ENCODE data around the gene ROR2. TPM values are rescaled to one million over a fixed set of nuclear protein-coding genes. Genes with fewer than 3 reads are reported as not detected.

The ROR2 gene
- polyA plus RNA-seq, 1 experiment, result 9.7 TPM

- no peak overlapping the region for H3K27ac ChIP-seq (ENCODE audit: low read depth, low read length)
- TF ChIP-seq CTCF (IDR thresholded peaks at IDR 0.05; ENCODE audit: low read depth, low read length), result no peak
- POLR2A ChIA-PET, result no interaction called here
- CTCF ChIA-PET, result interaction anchor here (1.0 kb wide), 1 partner anchor 18 kb away, joined by 3 read pairs; no protein-coding TSS in a partner anchor
- H3K4me3 ChIP-seq (ENCODE audit: low read depth, low read length), result no peak overlapping the region
- no peaks in the 10 kb centered on the region for H3K9me3 ChIP-seq (ENCODE audit: control insufficient read depth, insufficient read depth, low read length)
- no peak for DNase-seq (ENCODE audit: low read depth, low spot score)
- H3K27me3 ChIP-seq (ENCODE audit: control insufficient read depth, insufficient read depth, low read length), result peaks cover 11% of the 10 kb centered on the region
These were observed 22.7 kb upstream of the ROR2 start for GRCh38 chr9:91972711-91973110.

- Histone ChIP-seq H3K27ac (ENCODE audit: low read depth, low read length) (no peak overlapping the region), H3K27me3 (ENCODE audit: control insufficient read depth, insufficient read depth, low read length) (peaks cover 11% of the 10 kb centered on the region), H3K4me3 (ENCODE audit: low read depth, low read length) (no peak overlapping the region), H3K9me3 (ENCODE audit: control insufficient read depth, insufficient read depth, low read length) (no peaks in the 10 kb centered on the region)
- CTCF ChIA-PET, result interaction anchor here (1.0 to 2.8 kb wide), 2 partner anchors 18 kb away, joined by 3 to 17 read pairs; no protein-coding TSS in a partner anchor
- POLR2A ChIA-PET, result no interaction called here
- DNase-seq (ENCODE audit: low read depth, low spot score), result no peak
- TF ChIP-seq CTCF (IDR thresholded peaks at IDR 0.05; ENCODE audit: low read depth, low read length), result no peak
These were observed 22.1 kb upstream of the ROR2 start for GRCh38 chr9:91972076-91972626.

GRCh38 chr9:91967259-91967658, 17.2 kb upstream of the ROR2 start:
- Histone ChIP-seq H3K27me3 (ENCODE audit: control insufficient read depth, insufficient read depth, low read length) (peaks cover 3% of the 10 kb centered on the region), H3K9me3 (ENCODE audit: control insufficient read depth, insufficient read depth, low read length) (peaks cover 6% of the 10 kb centered on the region; the same call in 1 of the 2 replicates), H3K27ac (ENCODE audit: low read depth, low read length) (no peak overlapping the region), H3K4me3 (ENCODE audit: low read depth, low read length) (no peak overlapping the region)
- DNase-seq (ENCODE audit: low read depth, low spot score), result no peak
- TF ChIP-seq CTCF (IDR thresholded peaks at IDR 0.05; ENCODE audit: low read depth, low read length), result no peak
- CTCF ChIA-PET, result interaction anchor here (3.8 kb wide), 1 partner anchor 13 kb away, joined by 25 read pairs; no protein-coding TSS in a partner anchor
- POLR2A ChIA-PET, result no interaction called here

GRCh38 chr9:91966503-91966902, 16.5 kb upstream of the ROR2 start:
- Histone ChIP-seq H3K9me3 (ENCODE audit: control insufficient read depth, insufficient read depth, low read length) (peaks cover 6% of the 10 kb centered on the region; the same call in 1 of the 2 replicates), H3K27me3 (ENCODE audit: control insufficient read depth, insufficient read depth, low read length) (no peaks in the 10 kb centered on the region), H3K27ac (ENCODE audit: low read depth, low read length) (no peak overlapping the region), H3K4me3 (ENCODE audit: low read depth, low read length) (no peak overlapping the region)
- TF ChIP-seq CTCF (IDR thresholded peaks at IDR 0.05; ENCODE audit: low read depth, low read length), result no peak
- DNase-seq (ENCODE audit: low read depth, low spot score), result no peak
- POLR2A ChIA-PET, result no interaction called here
- CTCF ChIA-PET, result interaction anchor here (3.8 kb wide), 1 partner anchor 12 kb away, joined by 25 read pairs; no protein-coding TSS in a partner anchor

- POLR2A ChIA-PET, result no interaction called here
- CTCF ChIA-PET, result interaction anchor here (2.2 kb wide), 1 partner anchor 9 kb away, joined by 27 read pairs; no protein-coding TSS in a partner anchor
- TF ChIP-seq CTCF (IDR thresholded peaks at IDR 0.05; ENCODE audit: low read depth, low read length), result no peak
These were observed 13.7 kb upstream of the ROR2 start for GRCh38 chr9:91963711-91964240.

More at GRCh38 chr9:91963711-91964240, 13.7 kb upstream of the ROR2 start:
- Histone ChIP-seq H3K4me3 (ENCODE audit: low read depth, low read length) (no peak overlapping the region), H3K27me3 (ENCODE audit: control insufficient read depth, insufficient read depth, low read length) (no peaks in the 10 kb centered on the region), H3K27ac (ENCODE audit: low read depth, low read length) (no peak overlapping the region), H3K9me3 (ENCODE audit: control insufficient read depth, insufficient read depth, low read length) (peaks cover 8% of the 10 kb centered on the region)
- no peak for DNase-seq (ENCODE audit: low read depth, low spot score)

Data from AG04450 (cell line).